HPDE6-E6E7 (cell line): ENCODE results near the gene ZSCAN9.

Experiments used
- DNase-seq: peaks from one replicate; pipeline ENCODE4 v3.0.0; 2011; ENCODE audit warnings: missing footprints; ENCODE audit errors: extremely low spot score

The ZSCAN9 gene

GRCh38 chr6:28220257-28221133, 4.6 kb upstream of the ZSCAN9 start:
- no peak for DNase-seq

- DNase-seq = no peak
Measured at GRCh38 chr6:28224131-28225055, 682 bp upstream of the ZSCAN9 start.

- DNase-seq = no peak
Measured at GRCh38 chr6:28226460-28226859, 1.4 kb downstream of the ZSCAN9 start.

- no peak for DNase-seq
Measured at GRCh38 chr6:28232785-28233184, 7.7 kb downstream of the ZSCAN9 start.

- no peak for DNase-seq
Measured at GRCh38 chr6:28235912-28236452, 10.9 kb downstream of the ZSCAN9 start.

GRCh38 chr6:28239636-28240035, 14.6 kb downstream of the ZSCAN9 start:
- no peak for DNase-seq

- DNase-seq = no peak
Measured at GRCh38 chr6:28240471-28240870, 15.4 kb downstream of the ZSCAN9 start.

- no peak for DNase-seq
Measured at GRCh38 chr6:28243946-28244345, 18.9 kb downstream of the ZSCAN9 start.

- DNase-seq = no peak
Measured at GRCh38 chr6:28245206-28245941, 20.3 kb downstream of the ZSCAN9 start.

- no peak for DNase-seq
Measured at GRCh38 chr6:28248916-28249315, 23.8 kb downstream of the ZSCAN9 start.

- no peak for DNase-seq
Measured at GRCh38 chr6:28250747-28251146, 25.7 kb downstream of the ZSCAN9 start.

GRCh38 chr6:28251661-28252008, 26.6 kb downstream of the ZSCAN9 start:
- DNase-seq = peak; percentile 14

GRCh38 chr6:28252009-28252975, 27.2 kb downstream of the ZSCAN9 start, which contains the start of gene ZKSCAN4:
TSS of gene ZKSCAN4 (minus strand) at chr6:28252269. CDS start at chr6:28251980, 289 bp downstream.
- DNase-seq = peak; percentile 78

- no peak for DNase-seq
Measured at GRCh38 chr6:28254121-28254519, 29.0 kb downstream of the ZSCAN9 start.

GRCh38 chr6:28257042-28257441, 32.0 kb downstream of the ZSCAN9 start:
- DNase-seq = no peak

GRCh38 chr6:28258877-28259777, 34.1 kb downstream of the ZSCAN9 start, which contains the start of gene NKAPL:
TSS of gene NKAPL (plus strand) at chr6:28259297. CDS start at chr6:28259372, 75 bp downstream.
- no peak for DNase-seq

- DNase-seq = no peak
Measured at GRCh38 chr6:28263922-28264321, 38.8 kb downstream of the ZSCAN9 start.

- DNase-seq = no peak
Measured at GRCh38 chr6:28264834-28265401, 39.8 kb downstream of the ZSCAN9 start.

GRCh38 chr6:28266563-28266961, 41.5 kb downstream of the ZSCAN9 start:
- no peak for DNase-seq
